GM11168 (cell line): ENCODE measurements around the gene CISD1.

Experiments used
- in situ Hi-C: fragments of 300-500 bp; cut with MboI; formaldehyde crosslinking; loops from one replicate; pipeline ENCODE4 v1.12.0; 2022; ENCODE audit warnings: low sequenced_read_pairs; ENCODE audit not compliant: unreplicated experiment

Gene CISD1

GRCh38 chr10:58302254-58302653 is 33.3 kb downstream of the CISD1 start:
- in situ Hi-C loops, result loop anchor here (10.0 kb wide), 1 partner anchor 83 kb away; the partner anchor contains the start of gene TFAM

DNA sequence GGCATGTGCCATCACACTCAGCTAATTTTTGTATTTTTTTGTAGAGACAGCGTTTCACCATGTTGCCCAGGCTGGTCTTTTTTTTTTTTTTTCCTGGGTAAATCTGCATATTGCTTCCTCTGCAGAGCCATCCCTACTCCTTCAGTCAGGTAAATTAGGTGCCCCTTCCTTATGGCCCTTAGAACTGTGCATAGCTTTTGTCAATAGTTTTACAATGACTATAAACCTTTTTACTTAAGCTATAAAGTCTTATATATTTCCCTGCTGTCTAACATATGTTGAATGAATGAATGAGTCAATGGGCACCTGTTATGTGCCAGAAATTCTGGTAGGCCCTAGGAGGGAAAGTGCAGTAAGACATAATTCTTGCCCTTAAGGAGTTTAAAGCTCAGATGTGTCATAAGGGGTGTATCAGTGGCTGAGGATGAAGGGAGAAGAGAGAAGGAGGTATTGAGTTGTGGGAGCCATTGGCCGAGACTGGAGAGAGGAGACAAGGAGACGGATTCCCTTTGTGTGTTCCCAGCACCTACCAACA is 35.2 kb downstream of the CISD1 start:
- in situ Hi-C loops, result loop anchor here (10.0 kb wide), 1 partner anchor 81 kb away; the partner anchor contains the start of gene TFAM

- in situ Hi-C loops, result loop anchor here (10.0 kb wide), 1 partner anchor 79 kb away; the partner anchor contains the start of gene TFAM
Measured at GRCh38 chr10:58305821-58306220, 36.9 kb downstream of the CISD1 start.

- in situ Hi-C loops, result loop anchor here (10.0 kb wide), 1 partner anchor 77 kb away; the partner anchor contains the start of gene TFAM
Measured at GRCh38 chr10:58307676-58308075, 38.7 kb downstream of the CISD1 start.

DNA sequence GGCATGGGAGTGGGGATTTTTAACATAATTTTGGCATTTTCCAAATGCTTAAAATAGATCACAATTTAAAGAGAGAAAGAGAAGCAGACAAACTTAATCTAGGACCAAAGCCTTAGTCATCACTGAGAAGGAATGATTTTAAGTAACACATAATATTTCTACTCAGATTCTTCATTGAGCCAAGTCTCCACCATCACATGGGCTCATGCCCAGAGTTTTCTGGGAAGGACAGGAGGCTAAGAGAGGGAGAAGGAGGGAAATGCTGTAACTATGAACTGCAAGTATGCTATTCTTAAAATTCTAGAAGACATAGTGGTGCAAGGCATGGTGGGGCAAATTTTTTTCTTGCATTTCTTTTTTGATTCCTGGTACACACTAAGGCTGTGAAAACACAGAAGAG is 42.1 kb downstream of the CISD1 start:
- in situ Hi-C loops, result no loop called here

GRCh38 chr10:58316874-58317273 is 47.9 kb downstream of the CISD1 start:
- in situ Hi-C loops, result no loop called here

- in situ Hi-C loops, result no loop called here
Measured at GRCh38 chr10:58318346-58318745, 49.4 kb downstream of the CISD1 start.

DNA sequence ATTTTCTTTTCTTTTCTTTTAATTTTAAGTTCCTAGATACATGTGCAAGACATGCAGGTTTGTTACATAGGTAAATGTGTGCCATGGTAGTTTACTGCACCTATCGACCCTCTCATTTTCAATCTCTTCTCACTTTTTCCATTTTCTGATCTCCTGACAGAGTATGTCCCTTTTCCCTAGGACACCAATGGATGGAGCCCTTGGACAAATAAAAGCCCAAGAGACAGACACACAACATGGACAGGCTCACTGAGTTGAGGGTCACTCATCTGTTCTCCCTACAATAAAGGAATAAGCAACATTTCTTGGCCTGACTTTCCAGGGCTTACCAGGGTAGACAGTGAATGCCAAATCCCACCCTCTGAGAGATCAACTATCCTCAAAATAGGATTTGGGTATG is 50.6 kb downstream of the CISD1 start:
- in situ Hi-C loops, result no loop called here

GRCh38 chr10:58320351-58321049 is 51.5 kb downstream of the CISD1 start:
- in situ Hi-C loops, result no loop called here

GRCh38 chr10:58322072-58322834 is 53.3 kb downstream of the CISD1 start:
- in situ Hi-C loops, result no loop called here

- in situ Hi-C loops, result no loop called here
Measured at GRCh38 chr10:58322835-58323209, 53.9 kb downstream of the CISD1 start.

DNA sequence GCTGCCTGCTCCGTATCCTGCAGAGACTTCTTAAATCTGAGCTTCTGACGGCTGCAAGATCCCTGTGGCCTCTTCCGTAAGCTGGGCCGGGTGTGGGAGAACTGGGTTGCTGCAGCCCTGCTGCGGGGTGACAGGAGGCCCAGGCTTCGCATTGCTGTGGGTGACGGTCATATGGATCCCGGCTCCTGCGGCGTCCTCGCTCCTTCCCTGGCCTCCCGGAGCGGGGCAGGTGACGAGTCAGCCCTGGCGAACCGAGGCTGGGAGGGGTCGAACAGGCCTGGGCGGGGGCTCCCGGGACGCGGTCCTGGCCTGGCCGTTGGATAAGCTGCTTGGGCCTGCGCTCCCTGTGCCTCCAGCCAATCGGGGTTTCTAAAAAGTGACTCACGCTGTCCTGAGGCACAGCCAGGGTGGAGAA is 58.0 kb downstream of the CISD1 start:
- in situ Hi-C loops, result no loop called here

- in situ Hi-C loops, result no loop called here
Measured at GRCh38 chr10:58328233-58328632, 59.3 kb downstream of the CISD1 start.

GRCh38 chr10:58330431-58330830 is 61.5 kb downstream of the CISD1 start:
- in situ Hi-C loops, result no loop called here

GRCh38 chr10:58331646-58332045 is 62.7 kb downstream of the CISD1 start:
- in situ Hi-C loops, result no loop called here

GRCh38 chr10:58334817-58335305 is 65.9 kb downstream of the CISD1 start, which contains the start of gene UBE2D1:
TSS of gene UBE2D1 (plus strand) at chr10:58335006. CDS start at chr10:58335202, 196 bp downstream.
- in situ Hi-C loops, result no loop called here

DNA sequence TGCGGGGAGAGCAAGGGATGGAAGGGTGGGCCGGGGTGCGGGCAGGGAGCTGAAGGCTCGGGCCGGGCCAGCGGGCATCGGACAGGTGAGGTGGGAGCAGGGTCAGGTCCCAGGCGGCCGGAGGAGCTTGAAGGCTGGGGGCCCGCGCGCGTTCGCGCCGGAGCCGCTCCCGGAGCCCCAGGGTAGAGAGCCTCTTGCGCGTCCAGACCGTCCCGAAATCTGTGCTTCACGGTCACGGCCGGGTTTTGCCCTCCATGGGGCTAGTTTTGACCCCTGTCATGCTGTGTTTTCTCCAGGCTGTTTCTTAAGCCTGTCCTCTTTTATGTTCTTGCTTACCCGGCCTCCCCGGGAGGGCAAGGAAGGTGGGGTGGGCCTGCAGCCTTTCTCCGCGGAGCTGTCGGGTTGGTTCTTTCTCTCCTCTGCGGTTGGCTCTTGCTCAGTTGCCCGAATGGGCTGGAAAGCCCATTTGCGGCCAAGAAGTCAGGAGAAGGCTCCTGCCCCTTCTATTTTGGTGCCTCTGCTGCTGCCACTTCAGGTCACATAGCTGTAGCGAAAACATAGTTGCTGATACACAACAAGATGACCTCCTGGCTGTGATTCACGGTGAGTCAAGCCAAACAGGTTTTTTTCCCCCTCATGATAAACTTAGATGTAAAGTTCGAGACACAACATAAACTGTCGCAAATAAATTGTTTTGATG is 66.5 kb downstream of the CISD1 start:
- in situ Hi-C loops, result no loop called here

DNA sequence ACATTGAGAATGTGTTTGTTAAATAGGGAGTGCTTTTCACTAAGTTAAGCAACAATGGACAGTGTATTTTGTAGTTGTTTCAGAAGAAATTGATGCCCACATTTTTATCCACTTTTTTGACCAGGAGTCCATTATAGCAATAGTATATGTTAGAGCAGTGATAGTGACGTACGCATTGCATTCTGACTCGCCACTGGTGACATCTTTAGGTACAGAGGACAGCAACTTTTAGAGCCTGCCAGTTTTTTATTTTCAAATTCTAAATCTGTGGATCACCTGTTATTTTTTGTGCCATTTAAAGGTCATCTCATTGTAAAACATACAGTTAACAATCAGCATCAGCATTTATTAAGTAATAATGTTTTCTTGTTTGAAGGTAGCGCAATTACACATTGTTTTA is 67.3 kb downstream of the CISD1 start:
- in situ Hi-C loops, result no loop called here
